Progenitor cell of endocrine pancreas (in vitro differentiated cells): ENCODE data around the gene SESN1. TPM values are rescaled to one million over a fixed set of nuclear protein-coding genes. Genes with fewer than 3 reads are reported as not detected.
"Not testable (repeated sequence)": the region's sequence is repeated elsewhere in the genome, so short reads cannot be mapped to it uniquely, and the experiment has no call there.

Experiments
- DNase-seq: peaks from one replicate; pipeline ENCODE4 v3.0.0; 2021; ENCODE audit warnings: low spot score; ENCODE audit not compliant: unreplicated experiment
- H3K27ac Mint-ChIP-seq: 2 replicates; pipeline ENCODE4 v1.8.0; 2021; ENCODE audit warnings: mild to moderate bottlenecking, moderate library complexity, mixed read lengths
- H3K27me3 Mint-ChIP-seq: 2 replicates; pipeline ENCODE4 v1.8.0; 2021; ENCODE audit warnings: mixed read lengths
- H3K36me3 Mint-ChIP-seq: 2 replicates; pipeline ENCODE4 v1.8.0; 2022; ENCODE audit warnings: mixed read lengths; ENCODE audit not compliant: insufficient read depth
- H3K4me1 Mint-ChIP-seq: 2 replicates; pipeline ENCODE4 v1.8.0; 2021; ENCODE audit warnings: low read depth, mixed read lengths
- H3K4me3 Mint-ChIP-seq: 2 replicates; pipeline ENCODE4 v1.8.0; 2021; ENCODE audit warnings: low read depth, mild to moderate bottlenecking, moderate library complexity, mixed read lengths
- H3K9me3 Mint-ChIP-seq: 2 replicates; pipeline ENCODE4 v1.8.0; 2021; ENCODE audit warnings: low read depth, mixed read lengths
- CTCF ChIP-seq: fragments of 200-600 bp; sonication (generic); IDR thresholded peaks from one replicate; pipeline ENCODE4 v1.5.0; 2021; ENCODE audit warnings: antibody characterized with exemption, mild to moderate bottlenecking; ENCODE audit not compliant: unreplicated experiment
- total RNA-seq: library from RNA; stranded (reverse); gene quantifications from 2 replicates; pipeline ENCODE4 v1.2.1, GENCODE V29; 2021

SESN1 gene
- total RNA-seq, 1 donor from 2014 or later: 23.9 TPM

DNA sequence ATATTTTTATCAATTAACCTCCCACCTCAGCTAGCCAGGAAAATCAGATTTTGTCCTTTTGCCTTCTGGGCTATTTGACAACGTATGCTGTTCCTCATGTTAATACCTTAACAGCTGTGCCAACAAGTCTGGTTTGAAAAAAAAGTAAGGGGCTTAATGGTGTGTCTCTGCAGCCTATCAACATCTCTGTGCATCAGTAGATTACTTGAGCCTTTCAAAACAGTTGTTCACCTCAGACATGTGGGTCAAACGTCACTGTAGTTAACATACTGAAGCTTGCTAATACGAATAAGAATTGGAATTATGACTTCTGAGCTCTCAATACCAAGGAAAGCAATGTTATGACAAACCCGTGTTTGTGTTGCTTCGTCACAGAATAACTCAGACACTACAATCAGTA lies 23.7 kb upstream of the SESN1 start:
- Mint-ChIP-seq H3K27me3 (no peaks in the 10 kb centered on the region), H3K4me3 (no peak overlapping the region), H3K9me3 (no peaks in the 10 kb centered on the region), H3K4me1 (peaks cover 3% of the 10 kb centered on the region), H3K36me3 (no peaks in the 10 kb centered on the region), H3K27ac (no peak overlapping the region)
- DNase-seq: no peak
- TF ChIP-seq CTCF: no peak

DNA sequence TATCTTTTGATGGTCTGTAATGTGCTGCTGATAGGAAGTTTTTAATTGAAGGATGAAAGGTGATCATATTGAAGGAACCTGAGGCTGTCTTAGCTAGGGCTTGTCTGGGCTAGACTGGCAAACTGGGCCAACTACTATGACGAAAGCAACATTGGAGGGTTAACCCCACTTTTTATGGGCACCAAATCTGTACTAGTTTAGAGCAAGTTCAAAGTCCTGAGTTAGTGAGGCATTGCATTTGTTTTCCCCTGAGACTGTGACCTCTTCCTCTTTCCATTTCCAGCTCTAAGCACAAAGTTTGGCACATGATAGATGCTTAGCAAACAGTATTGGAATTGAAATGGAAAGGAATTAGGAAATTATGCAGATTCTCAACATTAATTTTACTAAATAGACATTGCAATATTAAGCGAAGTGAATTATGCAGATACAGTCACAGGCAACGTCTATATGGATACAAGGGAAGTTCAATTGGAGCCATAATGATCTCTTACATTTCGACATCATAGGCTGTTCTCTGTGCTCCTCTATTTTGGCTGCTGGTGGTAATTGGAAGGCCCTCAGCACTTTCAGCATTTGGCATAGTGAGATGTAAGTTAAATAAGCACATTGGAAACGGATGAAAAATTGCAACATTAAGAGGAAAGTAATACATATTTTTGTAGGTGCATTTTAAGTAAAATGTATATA lies 22.8 kb upstream of the SESN1 start:
- Mint-ChIP-seq H3K4me1 (peaks cover 3% of the 10 kb centered on the region), H3K9me3 (no peaks in the 10 kb centered on the region), H3K4me3 (no peak overlapping the region), H3K27ac (no peak overlapping the region), H3K36me3 (no peaks in the 10 kb centered on the region), H3K27me3 (no peaks in the 10 kb centered on the region)
- no peak for DNase-seq
- no peak for TF ChIP-seq CTCF

GRCh38 chr6:109112663-109113062 lies 18.0 kb upstream of the SESN1 start:
- Mint-ChIP-seq H3K9me3 (peaks cover 14% of the 10 kb centered on the region), H3K36me3 (peaks cover 12% of the 10 kb centered on the region)
- not testable (repeated sequence) for H3K27me3 Mint-ChIP-seq, H3K27ac Mint-ChIP-seq, H3K4me3 Mint-ChIP-seq, DNase-seq, H3K4me1 Mint-ChIP-seq

GRCh38 chr6:109109663-109110062 lies 15.0 kb upstream of the SESN1 start:
- DNase-seq, H3K4me3 Mint-ChIP-seq, H3K4me1 Mint-ChIP-seq, H3K27me3 Mint-ChIP-seq, H3K27ac Mint-ChIP-seq: not testable (repeated sequence)
- H3K36me3 Mint-ChIP-seq: peaks cover 12% of the 10 kb centered on the region
- H3K9me3 Mint-ChIP-seq: peaks cover 14% of the 10 kb centered on the region

DNA sequence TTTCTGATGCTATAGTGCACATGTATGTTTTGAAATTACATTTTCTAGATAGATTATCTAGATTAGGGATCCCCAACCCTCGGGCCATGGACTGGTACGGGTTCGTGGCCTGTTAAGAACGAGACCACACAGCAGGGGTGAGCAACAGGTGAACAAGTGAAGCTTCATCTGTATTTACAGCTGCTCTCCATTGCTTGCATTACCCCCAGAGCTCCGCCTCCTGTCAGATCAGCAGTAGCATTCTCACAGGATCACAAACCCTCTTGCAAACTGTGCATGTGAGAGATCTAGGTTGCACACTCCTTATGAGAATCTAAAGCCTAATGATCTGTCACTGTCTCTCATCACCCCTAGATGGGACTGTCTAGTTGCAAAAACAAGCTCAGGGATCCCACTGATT lies 11.0 kb upstream of the SESN1 start:
- H3K27ac Mint-ChIP-seq: no peak overlapping the region
- peaks cover 10% of the 10 kb centered on the region for H3K36me3 Mint-ChIP-seq
- no peaks in the 10 kb centered on the region for H3K4me1 Mint-ChIP-seq
- peaks cover 7% of the 10 kb centered on the region for H3K9me3 Mint-ChIP-seq
- DNase-seq: no peak
- H3K27me3 Mint-ChIP-seq: no peaks in the 10 kb centered on the region
- H3K4me3 Mint-ChIP-seq: no peak overlapping the region
- TF ChIP-seq CTCF: no peak

DNA sequence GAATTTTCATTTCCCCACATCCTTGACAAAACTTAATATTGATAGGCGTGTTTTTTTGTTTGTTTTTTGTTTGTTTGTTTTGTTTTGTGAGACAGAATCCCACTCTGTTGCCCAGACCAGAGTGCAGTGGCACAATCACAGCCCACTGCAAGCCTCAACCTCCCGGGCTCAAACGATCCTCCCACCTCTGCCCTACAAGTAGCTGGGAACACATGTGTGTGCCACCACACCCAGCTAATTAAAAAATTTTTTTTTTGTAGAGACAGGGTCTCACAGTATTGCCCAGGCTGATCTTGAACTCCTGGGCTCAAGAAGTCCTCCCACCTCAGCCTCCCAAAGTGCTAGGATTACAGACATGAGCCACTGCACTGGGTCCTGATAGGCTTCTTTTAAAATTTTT lies 9.9 kb upstream of the SESN1 start:
- TF ChIP-seq CTCF: no peak
- Mint-ChIP-seq H3K27ac (no peak overlapping the region), H3K36me3 (peaks cover 3% of the 10 kb centered on the region), H3K4me1 (no peaks in the 10 kb centered on the region), H3K27me3 (no peaks in the 10 kb centered on the region), H3K4me3 (no peak overlapping the region), H3K9me3 (no peaks in the 10 kb centered on the region)
- no peak for DNase-seq
